K562 (cell line): ENCODE results near the gene MMP11. TPM values are rescaled to one million over a fixed set of nuclear protein-coding genes. Genes with fewer than 3 reads are reported as not detected.

Experiments
- ATAC-seq: fragments of 200-7000 bp; cut with Tn5 transposase; 3 replicates; pipeline ENCODE4 v1.9.1; 2020; ENCODE audit warnings: moderate library complexity
- BruUV-seq: library from RNA; stranded (reverse); fragments of 400-500 nt; replicated peaks from 2 replicates; lab custom pipeline; 2021; lab: Mats Ljungman, UMichigan
- CTCF ChIA-PET: fragments of 300-600 bp; formaldehyde crosslinking; extraction: SDS; loops from one replicate; lab custom pipeline; 2021; ENCODE audit warnings: low intra/inter-chr PET ratio; lab: Yijun Ruan, JAX
- POLR2A ChIA-PET: fragments of 300-600, 350-650 bp; sonication (Branson Sonifier 250); formaldehyde crosslinking; extraction: SDS; loops from one replicate; lab custom pipeline; 2021; ENCODE audit warnings: antibody characterized with exemption, inconsistent platforms; lab: Yijun Ruan, JAX
- DNase-seq, 4 experiments: peaks; one replicate each; pipeline versions ENCODE4 v3.0.0 to v3.0.0-alpha.2; 2011 to 2018; ENCODE audit warnings: low spot score in 3 of 4, mixed read lengths in 3 of 4; ENCODE audit errors: extremely low read depth in 1 of 4
- FAIRE-seq: peaks from 2 replicates; lab custom pipeline; 2011; peaks lifted over from hg19 to GRCh38; lab: Jason Lieb, UNC
- H2AFZ ChIP-seq: 2 replicates; pipeline ENCODE4 v1.6.0; 2011; ENCODE audit warnings: low read depth, low read length, control low read depth, inconsistent platforms
- H3K27ac ChIP-seq: fragments of 200-600 bp; 3 replicates; pipeline ENCODE4 v1.8.0; 2011; ENCODE audit warnings: low read depth, mild to moderate bottlenecking, control low read depth, inconsistent platforms, low read length, moderate library complexity, mixed read lengths; ENCODE audit errors: extremely low read depth
- H3K27me3 ChIP-seq, 2 experiments: fragments of 300-600 bp in 1 of 2; 2 replicates in 1 of 2; 3 replicates in 1 of 2; pipeline versions ENCODE4 v1.6.0 to v1.8.0; 2011; ENCODE audit warnings: inconsistent platforms in 2 of 2, low read length in 2 of 2, mild to moderate bottlenecking in 1 of 2, mixed read lengths in 1 of 2, moderate library complexity in 1 of 2; ENCODE audit not compliant: control insufficient read depth in 2 of 2, insufficient read depth in 2 of 2
- H3K36me3 ChIP-seq: fragments of 300-600 bp; 3 replicates; pipeline ENCODE4 v1.8.0; 2011; ENCODE audit warnings: mild to moderate bottlenecking, low read length, inconsistent platforms; ENCODE audit not compliant: control insufficient read depth, insufficient read depth
- H3K4me1 ChIP-seq, 2 experiments: fragments of 200-600 bp in 1 of 2; replicated peaks in 1 of 2; 2 replicates in 1 of 2; 3 replicates in 1 of 2; pipeline versions ENCODE4 v1.5.1 to v1.8.0; 2011; ENCODE audit warnings: inconsistent platforms in 2 of 2, low read length in 2 of 2, mild to moderate bottlenecking in 1 of 2, mixed read lengths in 1 of 2, moderate library complexity in 1 of 2; ENCODE audit not compliant: control insufficient read depth in 2 of 2, insufficient read depth in 2 of 2
- H3K4me2 ChIP-seq: 2 replicates; pipeline ENCODE4 v1.6.1; 2011; ENCODE audit warnings: low read length, control low read depth, inconsistent platforms, mixed read lengths; ENCODE audit not compliant: insufficient read depth
- H3K4me3 ChIP-seq: fragments of 200-600 bp; sonication (generic), shearing (Covaris generic); 2 replicates; pipeline ENCODE4 v1.5.1; 2016; ENCODE audit warnings: control low read depth, inconsistent platforms
- H3K79me2 ChIP-seq: fragments of 200-600 bp; 3 replicates; pipeline ENCODE4 v1.8.0; 2011; ENCODE audit warnings: low read length, inconsistent platforms; ENCODE audit not compliant: control insufficient read depth, insufficient read depth
- H3K9ac ChIP-seq, 2 experiments: 2 replicates each; pipeline versions ENCODE4 v1.6.0 to v1.6.1; 2011; ENCODE audit warnings: low read depth in 2 of 2, low read length in 2 of 2, control low read depth in 1 of 2, inconsistent platforms in 1 of 2, mild to moderate bottlenecking in 1 of 2, mixed read lengths in 1 of 2; ENCODE audit not compliant: insufficient read depth in 1 of 2
- H3K9me1 ChIP-seq: one replicate; pipeline ENCODE4 v1.6.0; 2011; ENCODE audit warnings: inconsistent platforms, mild to moderate bottlenecking, low read length, moderate library complexity; ENCODE audit not compliant: control insufficient read depth, insufficient read depth
- H3K9me3 ChIP-seq: replicated peaks from 2 replicates; pipeline ENCODE4 v1.5.1; 2011; ENCODE audit warnings: low read depth, low read length, inconsistent platforms; ENCODE audit not compliant: control insufficient read depth, insufficient read depth
- H4K20me1 ChIP-seq: replicated peaks from 2 replicates; pipeline ENCODE4 v1.6.1; 2011; ENCODE audit warnings: low read length, inconsistent platforms, mixed read lengths; ENCODE audit not compliant: control insufficient read depth, insufficient read depth
- CBX1 ChIP-seq: sonication (generic); IDR thresholded peaks from 2 replicates; pipeline ENCODE4 v1.6.1; 2016; ENCODE audit warnings: antibody characterized with exemption, low read depth, mild to moderate bottlenecking
- ETV5 ChIP-seq: sonication (generic); formaldehyde crosslinking; IDR thresholded peaks from 2 replicates; pipeline ENCODE4 v1.4.0; 2020; ENCODE audit warnings: low read depth, mild to moderate bottlenecking, missing genetic modification reagents
- FOXA1 ChIP-seq: fragments of 450-650 bp; IDR thresholded peaks from 2 replicates; pipeline ENCODE4 v1.6.1; 2016; ENCODE audit warnings: mild to moderate bottlenecking, borderline replicate concordance
- GTF2E2 ChIP-seq: fragments of 200-800 bp; sonication (Bioruptor generic); IDR thresholded peaks from 2 replicates; pipeline ENCODE4 v1.6.1; 2016; ENCODE audit warnings: missing genetic modification characterization, missing compliant biosample characterization
- KDM1A ChIP-seq, 2 experiments: fragments of 450-650 bp; IDR thresholded peaks; 2 replicates each; pipeline ENCODE4 v1.6.1; 2016; ENCODE audit warnings: mild to moderate bottlenecking in 2 of 2
- MCM3 ChIP-seq: fragments of 450-650 bp; IDR thresholded peaks from 2 replicates; pipeline ENCODE4 v1.6.1; 2016
- RBM14 ChIP-seq: fragments of 200-400 bp; formaldehyde crosslinking; IDR thresholded peaks from 2 replicates; pipeline ENCODE4 v1.6.1; 2018; ENCODE audit warnings: low read depth, mild to moderate bottlenecking, low read length, moderate library complexity, borderline replicate concordance; ENCODE audit not compliant: insufficient read depth
- SRSF3 ChIP-seq: fragments of 200-400 bp; formaldehyde crosslinking; IDR thresholded peaks from 2 replicates; pipeline ENCODE4 v1.6.1; 2016; ENCODE audit warnings: mild to moderate bottlenecking, low read length, moderate library complexity; ENCODE audit not compliant: insufficient read depth
- TRIM28 ChIP-seq: fragments of 450-650 bp; IDR thresholded peaks from 2 replicates; pipeline ENCODE4 v1.6.1; 2017
- ZNF175 ChIP-seq: fragments of 200-800 bp; sonication (Bioruptor generic); IDR thresholded peaks from 2 replicates; pipeline ENCODE4 v1.6.1; 2016; ENCODE audit warnings: low read depth, mild to moderate bottlenecking, missing genetic modification characterization, missing compliant biosample characterization
- WGBS: fragments of 100-300 bp; shearing (Covaris generic); methylation state at CpG from one replicate; pipeline ENCODE4 v1.1.6; 2016; ENCODE audit warnings: low coverage, mixed read lengths; ENCODE audit not compliant: insufficient coverage; ENCODE audit errors: missing lambda C conversion rate; 5-methylcytosine and 5-hydroxymethylcytosine counted together
- in situ Hi-C: fragments of 300-500 bp; cut with MboI; formaldehyde crosslinking; loops from 4 replicates; pipeline ENCODE4 v1.15.0; 2018; ENCODE audit warnings: inconsistent platforms, mixed read lengths
- intact Hi-C: fragments of 100-400 bp; cut with micrococcal nuclease; formaldehyde crosslinking; loops from 2 replicates; pipeline ENCODE4 v1.14.2; 2022
- polyA plus RNA-seq, 8 experiments: library from polyadenylated mRNA; depleted of rRNA in 4 of 8; stranded (reverse) in 5 of 8; unstranded in 3 of 8; fragments of >200 nt; fragmentation: Nextera tagmentation in 2 of 8; fragmentation: Illumina TruSeq in 1 of 8; extraction: Ambion mirVana in 2 of 8; extraction: Trizol in 1 of 8; gene quantifications; 2 replicates each; pipeline versions ENCODE4 v1.2.1 to v1.2.3, GENCODE V29; 2011 to 2014; ENCODE audit warnings: inconsistent platforms in 1 of 8, missing spikeins in 1 of 8
- total RNA-seq, 7 experiments: library from RNA; depleted of rRNA in 6 of 7; stranded (reverse); fragments of >200 nt in 6 of 7; fragmentation: Illumina TruSeq in 2 of 7; extraction: Trizol in 2 of 7; gene quantifications; 2 replicates each; pipeline versions ENCODE4 v1.2.1 to v1.2.3, GENCODE V29; 2011 to 2021; ENCODE audit warnings: low replicate concordance in 1 of 7
- TF ChIP-seq, protein P1 (sequence below): IDR thresholded peaks from 2 replicates; pipeline ENCODE4 v1.6.1; 2011; ENCODE audit not compliant: insufficient read length; ENCODE audit errors: extremely low read depth
- TF ChIP-seq, protein P2 (sequence below): fragments of 250-450 bp; sonication (Bioruptor Pico); IDR thresholded peaks from 2 replicates; pipeline ENCODE4 v1.9.0; 2021; ENCODE audit warnings: mild to moderate bottlenecking, inconsistent platforms
- TF ChIP-seq, protein P3 (sequence below): sonication (generic); formaldehyde crosslinking; IDR thresholded peaks from 2 replicates; pipeline ENCODE4 v1.8.0; 2022; ENCODE audit warnings: missing genetic modification reagents, mild to moderate bottlenecking, borderline replicate concordance
- TF ChIP-seq, protein P4 (sequence below): fragments of 250-450 bp; sonication (Bioruptor Pico); IDR thresholded peaks from 2 replicates; pipeline ENCODE4 v1.9.0; 2021; ENCODE audit warnings: mild to moderate bottlenecking

The MMP11 gene
- total and polyA plus RNA-seq, 9 of the 15 experiments (the other 6 are each of a cell fraction or from before 2014, with no cell fraction given), result 0.14 to 1.8 (median 1.1) TPM; not detected in 2

DNA sequence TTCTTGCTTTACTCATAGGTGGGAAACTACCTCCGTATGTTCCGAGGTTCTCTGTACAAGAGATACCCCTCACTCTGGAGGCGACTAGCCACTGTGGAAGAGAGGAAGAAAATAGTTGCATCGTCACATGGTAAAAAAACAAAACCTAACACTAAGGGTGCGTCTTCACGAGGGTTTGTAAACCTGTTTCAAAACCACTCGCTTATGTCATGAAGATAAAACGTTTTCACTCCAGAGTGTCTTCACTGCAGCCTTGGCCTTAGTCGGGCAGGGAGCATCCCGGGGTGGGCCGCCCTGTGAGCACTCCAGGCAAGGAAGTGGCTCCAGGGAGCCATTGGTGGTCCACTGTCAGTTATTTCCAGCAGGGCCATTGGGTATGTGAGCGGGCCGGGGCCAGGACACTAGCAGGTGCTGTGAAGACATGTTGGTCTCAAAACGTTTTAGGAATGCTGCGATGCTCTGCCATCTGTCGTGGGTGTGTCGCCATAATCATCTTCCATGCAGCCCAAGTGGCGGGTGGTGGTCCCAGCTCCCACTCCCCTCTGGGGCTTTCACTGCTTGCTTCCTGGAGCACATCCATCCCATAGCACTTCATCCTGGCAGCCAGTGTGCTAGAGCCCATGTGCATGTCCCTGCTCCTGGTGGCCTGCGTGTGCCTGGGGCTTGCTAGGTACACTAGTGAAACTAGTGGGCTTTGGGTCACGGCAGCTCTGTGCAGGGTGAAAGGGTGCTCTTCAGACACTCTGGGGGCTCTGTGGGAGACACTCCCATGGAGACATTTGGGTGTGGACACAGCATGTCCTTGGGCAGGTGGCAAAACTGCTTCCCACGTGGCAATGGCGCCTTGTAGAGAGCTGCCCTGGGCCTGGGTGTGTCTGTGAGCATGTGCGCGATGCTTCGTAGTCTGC, 19.3 kb downstream of the MMP11 start:
- FAIRE-seq, result no peak
- no peak overlapping the region for H3K27ac ChIP-seq
- H3K4me1 ChIP-seq, result peaks cover 4 to 10% of the 10 kb centered on the region in 2 experiments; a peak in 2 of 5 replicates
- peaks cover 58% of the 10 kb centered on the region for H3K36me3 ChIP-seq
- H3K79me2 ChIP-seq, result peaks cover 44% of the 10 kb centered on the region
- H3K4me2 ChIP-seq, result no peak overlapping the region
- no peaks in the 10 kb centered on the region for H3K27me3 ChIP-seq
- H3K9ac ChIP-seq, result peak overlapping the region in 1 of 2 experiments; percentile 35; a peak in 1 of 4 replicates
- no peak overlapping the region for H2AFZ ChIP-seq
- CTCF ChIA-PET, result no interaction called here
- DNase-seq, result no peak
- POLR2A ChIA-PET, result interaction anchor here (0.6 kb wide), 1 partner anchor 1982 kb away, joined by 3 read pairs; no protein-coding TSS in a partner anchor
- intact Hi-C loops, result no loop called here
- WGBS, result 90% methylated on average over 15 of the region's 25 CpGs
- H3K9me1 ChIP-seq, result no peaks in the 10 kb centered on the region
- ATAC-seq, result no peak
- no TSS peak for BruUV-seq
- in situ Hi-C loops, result no loop called here
- H3K4me3 ChIP-seq, result no peak overlapping the region
- peaks cover 10% of the 10 kb centered on the region for H4K20me1 ChIP-seq
- H3K9me3 ChIP-seq, result no peaks in the 10 kb centered on the region
- TF ChIP-seq MCM3 (no peak), CBX1 (no peak), ETV5 (no peak), SRSF3 (no peak), FOXA1 (no peak), ZNF175 (CRISPR knock-in tag) (no peak), KDM1A (IDR thresholded peaks at IDR 0.05) (no peak), RBM14 (no peak), GTF2E2 (tag) (no peak), TRIM28 (no peak)
- TF ChIP-seq, protein P1, sequence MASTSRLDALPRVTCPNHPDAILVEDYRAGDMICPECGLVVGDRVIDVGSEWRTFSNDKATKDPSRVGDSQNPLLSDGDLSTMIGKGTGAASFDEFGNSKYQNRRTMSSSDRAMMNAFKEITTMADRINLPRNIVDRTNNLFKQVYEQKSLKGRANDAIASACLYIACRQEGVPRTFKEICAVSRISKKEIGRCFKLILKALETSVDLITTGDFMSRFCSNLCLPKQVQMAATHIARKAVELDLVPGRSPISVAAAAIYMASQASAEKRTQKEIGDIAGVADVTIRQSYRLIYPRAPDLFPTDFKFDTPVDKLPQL, result no peak
- TF ChIP-seq, protein P2, sequence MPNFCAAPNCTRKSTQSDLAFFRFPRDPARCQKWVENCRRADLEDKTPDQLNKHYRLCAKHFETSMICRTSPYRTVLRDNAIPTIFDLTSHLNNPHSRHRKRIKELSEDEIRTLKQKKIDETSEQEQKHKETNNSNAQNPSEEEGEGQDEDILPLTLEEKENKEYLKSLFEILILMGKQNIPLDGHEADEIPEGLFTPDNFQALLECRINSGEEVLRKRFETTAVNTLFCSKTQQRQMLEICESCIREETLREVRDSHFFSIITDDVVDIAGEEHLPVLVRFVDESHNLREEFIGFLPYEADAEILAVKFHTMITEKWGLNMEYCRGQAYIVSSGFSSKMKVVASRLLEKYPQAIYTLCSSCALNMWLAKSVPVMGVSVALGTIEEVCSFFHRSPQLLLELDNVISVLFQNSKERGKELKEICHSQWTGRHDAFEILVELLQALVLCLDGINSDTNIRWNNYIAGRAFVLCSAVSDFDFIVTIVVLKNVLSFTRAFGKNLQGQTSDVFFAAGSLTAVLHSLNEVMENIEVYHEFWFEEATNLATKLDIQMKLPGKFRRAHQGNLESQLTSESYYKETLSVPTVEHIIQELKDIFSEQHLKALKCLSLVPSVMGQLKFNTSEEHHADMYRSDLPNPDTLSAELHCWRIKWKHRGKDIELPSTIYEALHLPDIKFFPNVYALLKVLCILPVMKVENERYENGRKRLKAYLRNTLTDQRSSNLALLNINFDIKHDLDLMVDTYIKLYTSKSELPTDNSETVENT (CRISPR knock-in tag), result no peak
- TF ChIP-seq, protein P3, sequence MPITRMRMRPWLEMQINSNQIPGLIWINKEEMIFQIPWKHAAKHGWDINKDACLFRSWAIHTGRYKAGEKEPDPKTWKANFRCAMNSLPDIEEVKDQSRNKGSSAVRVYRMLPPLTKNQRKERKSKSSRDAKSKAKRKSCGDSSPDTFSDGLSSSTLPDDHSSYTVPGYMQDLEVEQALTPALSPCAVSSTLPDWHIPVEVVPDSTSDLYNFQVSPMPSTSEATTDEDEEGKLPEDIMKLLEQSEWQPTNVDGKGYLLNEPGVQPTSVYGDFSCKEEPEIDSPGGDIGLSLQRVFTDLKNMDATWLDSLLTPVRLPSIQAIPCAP, result no peak
- TF ChIP-seq, protein P4, sequence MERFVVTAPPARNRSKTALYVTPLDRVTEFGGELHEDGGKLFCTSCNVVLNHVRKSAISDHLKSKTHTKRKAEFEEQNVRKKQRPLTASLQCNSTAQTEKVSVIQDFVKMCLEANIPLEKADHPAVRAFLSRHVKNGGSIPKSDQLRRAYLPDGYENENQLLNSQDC (CRISPR knock-in tag), result no peak
